ENCODE data around the gene DDX11.
"Not testable (repeated sequence)": the region's sequence is repeated elsewhere in the genome, so short reads cannot be mapped to it uniquely, and the experiment has no call there.

Gene DDX11

DNA sequence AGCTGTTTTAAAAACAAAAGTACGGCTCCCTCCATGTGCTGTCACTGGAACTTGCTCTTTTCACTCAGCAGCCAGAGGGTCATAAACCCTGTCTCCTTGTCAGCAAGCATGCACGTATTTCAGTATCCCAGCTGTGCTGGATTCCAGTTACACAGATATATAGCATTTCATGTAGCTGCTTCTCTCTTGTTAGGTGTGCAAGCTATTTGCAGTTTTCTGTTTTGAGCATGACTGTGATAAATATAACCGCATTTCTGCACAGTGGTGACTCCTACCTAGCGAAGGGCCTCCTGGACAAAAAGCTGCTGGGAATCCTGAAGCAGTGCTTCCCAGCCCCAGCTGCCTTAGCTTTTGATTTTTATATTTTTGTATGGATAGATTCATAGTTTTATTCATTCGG is 24.7 kb downstream of the DDX11 start:
- DNase-seq (ENCODE audit: low spot score): not testable (repeated sequence)

DNA sequence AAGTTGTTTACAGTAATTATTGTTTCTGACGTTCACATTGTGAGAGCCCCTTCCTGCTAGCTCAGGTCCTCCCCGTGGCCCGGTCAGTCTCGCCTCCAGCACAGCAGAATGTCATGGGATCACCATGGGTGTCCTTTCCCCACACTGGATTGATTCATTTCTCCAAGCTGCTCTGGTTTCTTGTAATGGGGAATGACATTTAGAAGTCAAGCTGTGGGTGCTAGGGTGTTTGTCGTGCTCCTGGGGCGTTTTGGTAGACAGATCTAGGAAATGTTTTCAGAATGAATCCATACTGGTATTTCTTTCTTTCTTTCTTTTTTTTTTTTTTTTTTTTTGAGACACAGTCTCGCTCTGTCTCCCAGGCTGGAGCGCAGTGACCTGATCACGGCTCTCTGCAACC is 25.1 kb downstream of the DDX11 start:
- not testable (repeated sequence) for DNase-seq (ENCODE audit: low spot score)

DNA sequence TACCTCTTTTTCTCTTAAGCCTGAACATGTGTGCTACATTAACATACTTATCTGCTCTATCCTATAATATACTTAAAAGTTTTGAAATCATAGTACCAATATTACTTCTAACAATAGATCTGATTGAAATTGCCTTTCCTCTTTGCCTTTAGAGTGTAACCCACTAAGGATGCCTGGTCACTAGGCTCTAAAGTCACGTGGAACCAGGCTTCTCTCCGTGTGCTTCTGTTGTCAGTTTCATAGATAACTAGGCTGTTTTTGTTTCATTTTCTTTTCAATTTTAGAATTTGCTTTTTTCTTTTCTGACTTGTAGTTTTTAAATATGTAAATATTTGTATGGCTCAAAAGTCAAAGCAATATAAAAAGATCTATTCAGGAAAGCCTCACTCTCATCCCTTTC is 25.8 kb downstream of the DDX11 start:
- DNase-seq (ENCODE audit: low spot score): not testable (repeated sequence)

DNA sequence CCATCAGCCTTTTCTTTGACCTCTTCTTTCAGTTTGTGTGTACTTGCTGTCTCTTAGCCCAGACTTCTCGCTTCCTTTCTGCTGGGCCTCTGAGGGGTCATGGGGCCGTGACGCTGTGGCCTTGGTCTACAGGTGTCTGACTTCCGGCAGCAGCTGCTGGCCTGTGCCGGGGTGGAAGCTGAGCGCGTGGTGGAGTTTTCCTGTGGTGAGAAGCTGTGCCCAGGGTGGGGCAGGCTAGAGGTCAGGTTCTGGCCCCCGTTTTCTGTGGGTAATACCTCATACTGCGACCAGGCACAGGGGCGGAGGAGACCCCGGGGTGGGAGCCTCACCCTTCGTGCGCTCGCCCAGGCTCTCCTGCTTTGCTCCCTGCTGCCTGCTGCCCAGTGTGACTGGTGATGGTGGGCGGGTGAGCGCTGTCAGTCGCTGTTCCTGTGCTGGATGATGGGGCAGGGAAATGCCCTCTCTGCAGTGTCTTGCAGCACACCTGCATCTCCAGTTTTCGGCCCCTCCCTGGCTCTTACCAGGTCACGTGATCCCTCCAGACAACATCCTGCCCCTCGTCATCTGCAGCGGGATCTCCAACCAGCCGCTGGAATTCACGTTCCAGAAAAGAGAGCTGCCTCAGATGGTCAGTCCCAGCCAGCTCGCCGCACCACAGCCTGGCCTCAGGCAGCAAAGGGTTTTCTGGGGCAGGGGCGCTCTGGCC is 27.0 kb downstream of the DDX11 start:
- not testable (repeated sequence) for DNase-seq (ENCODE audit: low spot score)

DNA sequence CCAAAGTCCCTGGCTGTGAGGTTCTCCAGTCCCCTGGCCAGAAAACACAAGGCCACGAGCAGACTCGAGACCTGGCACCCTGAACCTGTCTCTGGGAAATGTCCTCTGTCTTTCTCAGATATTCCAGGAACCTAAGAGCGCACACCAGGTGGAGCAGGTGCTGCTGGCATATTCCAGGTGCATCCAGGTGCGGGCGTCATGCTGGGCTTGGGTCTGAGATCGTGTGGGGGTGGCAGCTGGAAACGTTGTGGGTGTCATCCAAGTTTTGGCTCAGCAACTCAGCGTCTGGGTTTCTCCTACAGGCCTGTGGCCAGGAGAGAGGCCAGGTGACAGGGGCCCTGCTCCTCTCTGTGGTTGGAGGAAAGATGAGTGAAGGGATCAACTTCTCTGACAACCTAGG is 28.5 kb downstream of the DDX11 start:
- not testable (repeated sequence) for DNase-seq (ENCODE audit: low spot score)

DNA sequence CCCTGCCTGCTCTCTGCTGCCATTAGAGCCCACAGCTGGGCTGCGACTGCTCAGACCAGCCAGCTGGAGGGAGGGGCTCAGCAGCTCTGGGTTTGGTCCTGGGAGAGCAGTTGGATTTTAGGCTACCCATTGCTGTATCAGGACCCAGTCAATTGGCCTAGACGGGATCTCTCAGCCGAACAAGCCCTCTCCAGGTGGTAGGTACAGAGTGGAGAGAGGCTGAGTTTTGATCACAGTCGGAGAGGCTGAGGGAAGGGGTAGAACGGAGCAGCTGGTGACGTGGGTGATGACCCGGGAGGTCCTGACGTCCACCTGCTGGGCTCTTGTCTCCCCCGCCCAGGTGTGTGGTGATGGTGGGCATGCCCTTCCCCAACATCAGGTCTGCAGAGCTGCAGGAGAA is 28.9 kb downstream of the DDX11 start:
- DNase-seq (ENCODE audit: low spot score): not testable (repeated sequence)

DNA sequence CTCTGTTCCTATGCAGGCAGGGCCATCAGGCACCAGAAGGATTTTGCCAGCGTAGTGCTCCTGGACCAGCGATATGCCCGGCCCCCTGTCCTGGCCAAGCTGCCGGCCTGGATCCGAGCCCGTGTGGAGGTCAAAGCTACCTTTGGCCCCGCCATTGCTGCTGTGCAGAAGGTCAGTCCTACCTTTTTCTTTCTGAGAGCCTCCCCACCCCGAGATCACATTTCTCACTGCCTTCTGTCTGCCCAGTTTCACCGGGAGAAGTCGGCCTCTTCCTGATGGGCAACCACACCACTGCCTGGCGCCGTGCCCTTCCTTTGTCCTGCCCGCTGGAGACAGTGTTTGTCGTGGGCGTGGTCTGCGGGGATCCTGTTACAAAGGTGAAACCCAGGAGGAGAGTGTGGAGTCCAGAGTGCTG is 29.9 kb downstream of the DDX11 start:
- DNase-seq (ENCODE audit: low spot score): not testable (repeated sequence)

DNA sequence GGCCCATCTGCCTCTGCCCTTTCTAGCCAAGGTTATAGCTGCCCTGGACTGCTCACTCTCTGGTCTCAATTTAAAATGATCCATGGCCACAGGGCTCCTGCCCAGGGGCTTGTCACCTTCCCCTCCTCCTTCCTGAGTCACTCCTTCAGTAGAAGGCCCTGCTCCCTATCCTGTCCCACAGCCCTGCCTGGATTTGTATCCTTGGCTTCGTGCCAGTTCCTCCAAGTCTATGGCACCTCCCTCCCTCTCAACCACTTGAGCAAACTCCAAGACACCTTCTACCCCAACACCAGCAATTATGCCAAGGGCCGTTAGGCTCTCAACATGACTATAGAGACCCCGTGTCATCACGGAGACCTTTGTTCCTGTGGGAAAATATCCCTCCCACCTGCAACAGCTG is 30.6 kb downstream of the DDX11 start:
- not testable (repeated sequence) for DNase-seq (ENCODE audit: low spot score)

DNA sequence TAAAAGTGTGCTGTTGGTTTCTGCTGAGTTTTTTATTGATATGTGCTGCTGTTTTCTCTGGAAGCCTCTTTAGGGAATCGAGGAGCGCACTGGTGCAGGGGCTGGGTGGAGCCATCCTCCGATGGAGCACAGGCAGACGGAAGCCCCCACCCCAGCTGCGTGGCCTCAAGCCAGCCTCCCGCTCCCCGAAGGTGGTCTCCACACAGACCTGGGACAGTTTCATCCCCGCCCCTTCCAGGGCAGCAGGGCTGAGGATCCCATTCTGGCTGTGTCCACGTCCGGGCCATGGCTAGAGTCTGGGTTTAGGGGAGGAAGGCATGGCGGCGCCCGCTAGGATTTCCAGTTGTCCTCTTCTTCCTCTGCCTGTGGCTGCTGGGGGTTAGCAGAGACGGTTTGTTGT is 31.1 kb downstream of the DDX11 start:
- DNase-seq (ENCODE audit: low spot score): not testable (repeated sequence)

DNA sequence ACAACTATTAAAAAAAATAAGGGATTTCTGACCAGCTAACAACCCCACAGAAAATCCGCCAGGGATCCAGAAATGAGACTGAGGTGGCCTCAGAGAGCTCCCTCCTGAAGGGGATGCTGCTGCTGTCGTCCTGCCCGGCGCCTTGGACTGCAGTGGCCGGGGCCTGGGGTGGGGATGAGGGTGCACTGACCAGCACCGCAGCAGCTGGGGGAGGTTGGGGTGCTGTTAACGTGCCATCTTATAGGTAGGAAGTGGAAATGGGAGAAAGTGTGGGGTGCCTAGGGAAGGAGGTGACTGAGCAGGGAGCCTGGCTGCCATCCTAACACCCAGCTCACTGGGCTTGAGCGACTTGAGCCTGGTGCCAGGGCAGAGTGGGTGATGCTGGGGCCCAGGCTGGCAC is 32.0 kb downstream of the DDX11 start:
- DNase-seq (ENCODE audit: low spot score): no peak

DNA sequence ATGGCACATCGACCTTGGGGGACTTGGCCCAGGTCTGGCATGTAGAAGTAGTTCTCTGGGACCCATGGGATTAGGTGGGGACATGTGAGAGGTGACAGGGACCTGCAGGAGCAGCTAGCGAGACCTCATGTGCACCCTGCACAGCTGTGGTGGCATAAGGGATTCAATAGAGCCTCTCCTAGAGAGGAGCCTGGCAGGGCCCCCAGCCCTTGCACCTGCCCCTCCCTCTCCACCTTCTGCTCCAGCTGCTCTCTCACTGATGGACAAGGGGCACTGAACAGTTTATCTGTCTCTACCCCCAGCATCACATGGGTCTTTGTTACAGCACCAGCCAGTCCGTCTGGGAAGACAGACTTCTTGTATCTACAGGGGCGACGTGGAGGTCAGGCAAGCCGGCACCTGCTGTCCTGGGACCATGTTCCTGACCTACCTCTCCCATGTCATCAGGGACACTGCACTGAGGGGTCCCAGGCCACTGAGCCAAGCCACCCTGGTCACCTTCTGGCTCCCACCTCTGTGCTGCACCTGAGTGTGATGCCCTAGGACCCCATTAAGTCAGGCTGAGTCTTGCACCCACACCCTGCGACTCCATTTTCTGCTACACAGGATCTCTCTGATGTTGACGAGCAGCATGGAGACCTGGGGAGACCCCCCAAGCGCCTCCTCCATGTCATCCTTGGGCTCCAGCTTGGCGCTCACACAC is 32.6 kb downstream of the DDX11 start:
- DNase-seq (ENCODE audit: low spot score): no peak

DNA sequence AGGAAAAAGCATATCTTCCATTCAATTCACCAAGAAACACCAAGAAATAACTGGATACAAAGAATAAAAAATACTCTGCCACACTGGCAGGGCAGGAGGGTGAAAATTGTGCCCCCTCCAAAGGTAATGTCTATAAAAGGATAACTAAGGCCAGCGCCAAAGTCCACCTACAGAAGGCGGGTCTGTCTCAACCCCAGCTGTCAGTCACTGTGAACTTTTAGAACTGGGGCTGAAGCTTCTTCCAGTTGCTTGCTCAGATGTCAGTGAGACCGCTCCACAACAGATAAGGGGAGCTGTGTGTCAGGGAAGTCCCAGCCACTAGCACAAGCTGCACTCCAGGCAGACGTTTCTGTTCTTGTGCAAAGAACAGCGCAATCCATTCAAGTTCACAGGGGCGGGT is 36.1 kb downstream of the DDX11 start:
- not testable (repeated sequence) for DNase-seq (ENCODE audit: low spot score)

DNA sequence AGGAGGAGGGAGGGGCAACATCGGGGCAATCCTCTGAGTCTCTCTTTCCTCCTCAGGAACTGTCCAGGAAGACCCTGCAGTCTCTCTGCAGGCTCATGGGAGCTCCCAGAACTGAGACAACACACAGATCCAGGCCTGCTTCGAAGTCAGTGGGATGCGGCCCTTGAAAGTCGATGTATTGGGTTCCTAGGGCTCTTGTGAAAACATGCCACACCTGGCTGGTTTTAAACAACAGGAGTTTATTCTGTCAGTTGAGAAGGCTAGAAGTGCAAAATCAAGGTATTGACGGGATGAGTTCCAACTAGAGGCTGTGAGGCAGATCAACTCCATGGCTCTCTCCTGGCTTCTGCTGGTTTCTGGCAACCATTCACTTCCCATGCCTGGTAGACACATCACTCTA is 36.6 kb downstream of the DDX11 start:
- not testable (repeated sequence) for DNase-seq (ENCODE audit: low spot score)

DNA sequence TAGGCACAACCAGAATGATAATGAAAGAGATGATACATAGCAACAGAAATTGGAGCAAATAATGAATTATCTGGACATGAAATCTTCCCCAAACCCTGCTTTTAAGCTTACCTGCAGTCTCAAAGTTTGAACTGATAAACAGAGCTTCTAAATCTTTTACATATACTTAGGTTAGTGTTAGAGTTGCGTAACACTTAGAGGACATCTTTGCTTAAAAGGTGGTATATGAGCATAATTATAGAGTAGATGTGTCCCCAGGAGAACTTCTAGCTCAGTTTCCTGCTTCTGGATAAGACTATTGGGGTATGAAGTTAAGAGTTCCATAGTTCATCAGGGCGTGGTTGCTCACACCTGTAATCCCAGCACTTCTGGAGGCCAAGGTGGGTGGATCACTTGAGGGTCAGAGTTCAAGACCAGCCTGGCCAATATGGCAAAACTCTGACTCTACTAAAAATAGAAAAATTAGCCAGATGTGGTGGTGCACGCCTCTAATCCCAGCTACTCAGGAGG is 41.5 kb downstream of the DDX11 start:
- DNase-seq (ENCODE audit: low spot score): not testable (repeated sequence)

DNA sequence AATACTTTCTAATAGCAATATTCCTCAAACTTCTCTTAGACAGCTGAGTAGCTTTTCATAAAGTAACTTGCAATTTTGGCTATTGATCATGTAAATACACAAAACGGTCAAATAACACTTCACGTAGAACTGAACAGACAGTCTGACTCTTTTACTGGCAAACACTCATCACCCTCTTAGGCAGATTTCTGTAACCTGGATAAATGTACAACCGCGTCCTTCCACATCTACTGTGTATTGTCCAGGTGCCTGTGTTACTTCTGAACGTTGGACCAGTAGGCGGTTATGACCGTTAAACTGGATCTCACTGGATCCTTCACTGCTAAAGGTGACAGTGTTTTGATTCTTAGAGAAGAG is 43.2 kb downstream of the DDX11 start:
- not testable (repeated sequence) for DNase-seq (ENCODE audit: low spot score)

DNA sequence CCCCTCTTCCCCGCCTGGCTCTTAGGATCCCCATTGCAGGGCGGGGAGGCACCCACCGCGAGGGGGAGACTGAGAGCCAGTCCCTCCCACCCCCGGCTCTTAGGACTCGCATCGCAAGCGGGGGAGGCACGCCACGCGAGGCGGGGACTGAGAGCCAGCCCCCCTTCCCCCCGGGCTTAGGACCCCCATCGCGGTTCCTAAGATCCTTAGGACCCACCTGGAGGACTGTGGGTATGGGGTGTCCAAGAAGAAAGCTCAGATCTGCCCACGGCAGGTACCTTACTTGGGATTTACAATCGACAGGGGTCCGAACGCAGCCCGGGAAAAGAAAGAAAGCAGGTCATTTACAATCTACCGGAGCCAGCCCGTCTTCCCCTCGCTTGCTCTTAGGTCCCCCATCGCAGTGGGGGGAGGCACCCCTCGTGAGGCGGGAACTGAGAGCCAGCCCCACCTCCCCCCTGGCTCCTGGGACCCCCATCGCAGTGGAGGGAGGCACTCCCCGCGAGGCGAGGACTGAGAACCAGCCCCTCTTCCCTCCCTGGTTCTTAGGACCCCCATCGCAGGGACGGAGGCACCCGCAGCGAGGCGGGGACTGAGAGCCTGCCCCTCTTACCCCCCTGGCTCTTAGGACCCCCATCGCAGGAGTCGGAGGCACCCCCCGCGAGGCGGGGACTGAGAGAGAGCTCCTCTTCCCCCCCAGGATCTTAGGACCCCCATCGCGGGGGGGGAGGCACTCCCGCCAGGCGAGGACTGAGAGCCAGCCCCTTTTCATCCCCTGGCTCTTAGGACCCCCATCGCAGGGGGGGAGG is 43.7 kb downstream of the DDX11 start:
- peak; percentile 82 for DNase-seq (ENCODE audit: low spot score)

DNA sequence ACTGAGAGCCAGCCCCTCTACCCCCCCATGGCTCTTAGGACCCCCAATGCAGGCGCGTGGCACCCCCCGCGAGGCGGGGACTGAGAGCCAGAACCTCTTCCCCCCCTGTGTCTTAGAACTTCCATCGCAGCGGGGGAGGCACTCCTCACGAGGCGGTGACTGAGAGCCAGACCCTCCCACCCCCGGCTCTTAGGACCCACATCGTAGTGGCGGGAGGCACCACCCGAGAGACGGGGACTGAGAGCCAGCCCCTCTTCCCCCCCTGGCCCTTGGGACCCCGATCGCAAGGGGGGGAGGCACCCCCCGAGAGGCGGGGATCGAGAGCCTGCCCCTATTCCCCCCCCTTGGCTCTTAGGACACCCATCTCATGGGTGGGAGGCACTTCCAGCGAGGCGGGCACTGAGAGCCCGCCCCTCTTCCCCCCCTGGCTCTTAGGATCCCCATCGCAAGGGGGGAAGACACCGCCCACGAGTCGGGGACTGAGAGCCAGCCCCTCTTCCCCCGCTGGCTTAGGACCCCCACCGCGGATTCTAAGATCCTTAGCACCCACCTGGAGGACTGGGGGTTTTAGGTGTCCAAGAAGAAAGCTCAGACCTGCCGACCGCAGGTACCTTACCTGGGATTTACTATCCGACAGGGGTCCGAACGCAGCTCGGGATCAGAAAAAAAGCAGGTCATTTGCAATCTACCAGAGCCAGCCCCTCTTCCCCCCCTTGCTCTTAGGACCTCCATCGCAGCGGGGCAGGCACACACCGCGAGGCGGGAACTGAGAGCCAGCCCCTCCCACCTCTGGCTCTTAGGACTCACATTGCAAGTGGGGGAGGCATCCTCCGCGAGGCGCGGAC is 44.9 kb downstream of the DDX11 start:
- DNase-seq (ENCODE audit: low spot score): peak; percentile 90

DNA sequence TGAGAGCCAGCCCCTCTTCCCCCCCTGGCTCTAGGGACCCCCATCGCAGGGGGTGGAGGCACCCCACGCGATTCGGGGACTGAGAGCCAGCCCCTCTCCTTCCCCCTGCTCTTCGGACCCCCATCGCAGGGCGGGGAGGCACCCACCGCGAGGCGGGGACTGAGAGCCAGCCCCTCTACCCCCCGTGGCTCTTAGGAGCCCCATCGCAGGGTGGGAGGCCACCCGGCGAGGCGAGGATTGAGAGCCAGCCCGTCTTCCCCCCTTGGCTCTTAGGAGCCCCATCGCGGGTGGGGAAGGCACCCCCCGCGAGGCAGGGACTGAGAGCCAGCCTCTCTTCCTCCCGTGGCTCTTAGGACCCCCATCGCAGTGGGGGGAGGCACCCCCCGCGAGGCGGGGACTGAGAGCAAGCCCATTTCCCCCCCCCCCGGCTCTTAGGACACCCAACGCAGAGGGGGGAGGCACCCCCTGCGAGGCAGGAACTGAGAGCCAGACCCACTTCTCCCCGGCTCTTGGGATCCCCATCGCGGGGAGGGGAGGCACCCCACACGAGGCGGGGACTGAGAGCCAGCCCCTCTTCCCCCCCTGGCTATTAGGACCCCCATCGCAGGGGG is 45.6 kb downstream of the DDX11 start:
- no peak for DNase-seq (ENCODE audit: low spot score)

DNA sequence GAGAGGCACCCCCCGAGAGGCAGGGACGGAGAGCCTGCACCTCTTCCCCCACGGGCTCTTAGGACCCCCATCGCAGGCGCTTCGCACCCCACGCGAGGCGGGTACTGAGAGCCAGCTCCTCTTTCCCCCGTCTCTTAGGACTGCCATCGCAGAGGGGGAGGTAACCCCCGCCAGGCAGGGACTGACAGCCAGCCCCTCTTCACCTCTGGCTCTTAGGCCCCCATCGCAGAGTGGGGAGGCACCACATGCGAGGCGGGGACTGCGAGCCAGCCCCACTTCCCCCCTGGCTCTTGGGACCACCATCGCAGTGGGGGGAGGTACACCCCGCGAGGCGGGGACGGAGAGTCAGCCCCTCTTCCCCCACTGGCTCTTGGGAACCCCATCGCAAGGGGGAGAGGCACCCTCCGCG is 46.1 kb downstream of the DDX11 start:
- DNase-seq (ENCODE audit: low spot score): no peak

DNA sequence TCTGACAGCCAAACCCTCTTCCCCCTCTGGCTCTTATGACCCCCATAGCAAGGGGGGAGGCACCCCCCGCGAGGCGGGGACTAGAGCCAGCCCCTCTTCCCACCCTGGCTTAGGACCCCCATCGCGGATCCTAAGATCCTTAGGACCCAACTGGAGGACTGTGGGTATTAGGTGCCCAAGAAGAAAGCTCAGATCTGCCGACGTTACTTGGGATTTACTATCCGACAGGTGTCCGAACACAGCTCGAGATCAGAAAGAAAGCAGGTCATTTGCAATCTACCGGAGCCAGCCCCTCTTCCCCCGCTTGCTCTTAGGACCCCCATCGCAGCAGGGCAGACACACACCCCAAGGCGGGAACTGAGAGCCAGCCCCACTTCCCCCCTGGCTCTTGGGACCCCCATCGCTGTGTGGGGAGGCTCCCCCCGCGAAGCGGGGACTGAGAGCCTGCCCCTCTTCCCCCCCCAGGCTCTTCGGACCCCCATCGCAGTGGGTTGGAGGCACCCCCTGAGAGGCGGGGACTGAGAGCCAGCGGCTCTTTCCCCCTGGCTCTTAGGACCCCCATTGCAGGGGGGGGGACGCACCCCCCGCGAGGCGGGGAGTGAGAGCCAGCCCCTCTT is 46.8 kb downstream of the DDX11 start:
- DNase-seq (ENCODE audit: low spot score): no peak
